ENCODE data around the gene SLC25A15.
"Not testable (repeated sequence)": the region's sequence is repeated elsewhere in the genome, so short reads cannot be mapped to it uniquely, and the experiment has no call there.

Gene SLC25A15

DNA sequence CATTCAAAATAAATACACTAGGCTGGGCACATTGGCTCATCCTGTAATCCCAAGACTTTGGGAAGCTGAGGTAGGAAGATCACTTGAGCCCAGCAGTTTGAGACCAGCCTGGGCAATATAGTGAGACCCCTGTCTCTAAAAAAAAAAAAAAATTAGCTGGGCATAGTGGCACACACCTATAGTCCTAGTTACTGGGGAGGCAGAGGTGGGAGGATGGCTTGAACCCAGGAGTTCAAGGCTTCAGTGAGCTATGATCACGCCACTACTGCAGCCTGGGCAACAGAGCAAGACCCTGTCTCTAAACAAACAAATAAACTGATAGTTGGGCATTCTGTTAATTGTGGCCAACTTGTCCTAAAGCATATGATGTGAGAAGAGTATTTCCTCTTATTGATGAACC lies 6.4 kb upstream of the SLC25A15 start:
- not testable (repeated sequence) for DNase-seq

- no peak for DNase-seq
Measured at GRCh38 chr13:40784540-40784939, 4.9 kb upstream of the SLC25A15 start.

DNA sequence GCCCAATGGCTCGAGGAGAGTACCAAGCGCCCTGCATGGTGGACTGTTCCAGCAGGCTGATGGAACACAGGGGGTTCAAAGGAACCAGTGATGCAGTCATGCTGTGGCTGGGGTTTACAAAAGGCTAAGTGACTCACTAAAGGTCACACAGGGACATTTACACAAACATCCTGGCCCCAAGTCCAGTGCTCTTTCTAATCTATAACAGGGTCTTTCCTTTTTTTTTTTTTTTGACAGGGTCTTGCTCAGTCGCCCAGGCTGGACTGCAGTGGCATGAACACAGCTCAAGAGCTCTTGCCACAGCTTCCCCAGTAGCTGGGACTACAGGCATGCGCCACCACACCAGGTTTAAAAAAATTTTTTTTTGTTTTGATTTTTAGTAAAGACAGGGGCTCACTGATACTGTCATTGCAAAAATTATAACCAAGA lies 2.8 kb upstream of the SLC25A15 start:
- DNase-seq = no peak

DNA sequence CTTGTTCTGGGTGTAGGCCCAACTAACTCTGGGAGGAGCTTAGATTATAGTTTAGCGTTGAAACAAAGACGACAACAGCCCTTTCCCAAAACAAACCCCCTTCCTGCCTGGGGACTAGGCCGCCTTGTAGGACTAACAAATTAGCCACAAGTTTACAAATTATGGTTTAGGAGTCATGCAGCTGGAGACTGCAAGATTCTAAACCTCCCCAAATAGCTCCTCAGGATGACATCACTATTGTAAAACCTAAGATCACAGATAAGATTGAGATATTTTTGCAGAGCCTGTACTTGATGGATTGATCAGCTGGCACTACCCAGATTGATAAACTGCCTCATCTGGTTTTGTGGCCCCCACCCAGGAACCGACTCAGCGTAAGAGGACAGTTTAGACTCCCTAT lies 2.3 kb upstream of the SLC25A15 start:
- no peak for DNase-seq

GRCh38 chr13:40788540-40789274 lies 704 bp upstream of the SLC25A15 start:
- DNase-seq = not testable (repeated sequence)

- DNase-seq = no peak
Measured at GRCh38 chr13:40790154-40790616, 774 bp downstream of the SLC25A15 start.

DNA sequence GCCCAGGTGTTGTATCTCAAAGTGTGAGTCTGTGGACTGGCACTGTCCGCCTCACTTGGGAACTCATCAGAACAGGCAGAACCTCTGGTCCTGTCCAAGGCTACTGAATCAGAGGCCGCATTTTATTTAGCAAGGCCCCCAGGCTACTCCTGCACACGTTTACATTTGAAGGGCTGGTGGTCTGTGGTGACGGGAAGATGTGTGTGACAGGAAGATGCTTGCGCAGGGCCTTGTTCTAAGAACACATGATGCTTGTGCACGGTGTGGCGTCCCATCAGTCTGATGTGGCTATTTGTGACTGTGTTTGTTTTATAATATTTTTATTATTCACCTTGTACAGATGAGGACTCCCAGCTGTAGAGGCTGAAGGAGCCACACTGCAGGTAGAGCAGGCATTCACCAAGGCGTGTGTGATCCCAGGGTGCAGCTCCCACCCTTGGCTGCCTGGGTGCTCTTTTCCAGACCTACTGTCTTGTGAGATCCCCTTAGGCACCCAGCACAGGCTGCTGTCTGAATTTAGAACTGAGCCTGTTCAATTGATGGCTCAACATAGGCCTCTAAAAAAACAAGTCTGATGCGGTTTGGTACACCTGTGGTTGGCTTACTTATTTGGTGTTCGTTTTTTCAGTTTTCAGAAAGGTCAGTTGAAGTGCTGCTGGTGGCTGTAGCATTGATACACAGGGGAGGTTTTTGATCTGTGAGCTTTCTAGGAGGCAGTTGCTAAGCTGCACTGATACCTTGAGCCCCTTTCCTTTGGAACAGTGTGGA lies 3.1 kb downstream of the SLC25A15 start:
- no peak for DNase-seq

DNA sequence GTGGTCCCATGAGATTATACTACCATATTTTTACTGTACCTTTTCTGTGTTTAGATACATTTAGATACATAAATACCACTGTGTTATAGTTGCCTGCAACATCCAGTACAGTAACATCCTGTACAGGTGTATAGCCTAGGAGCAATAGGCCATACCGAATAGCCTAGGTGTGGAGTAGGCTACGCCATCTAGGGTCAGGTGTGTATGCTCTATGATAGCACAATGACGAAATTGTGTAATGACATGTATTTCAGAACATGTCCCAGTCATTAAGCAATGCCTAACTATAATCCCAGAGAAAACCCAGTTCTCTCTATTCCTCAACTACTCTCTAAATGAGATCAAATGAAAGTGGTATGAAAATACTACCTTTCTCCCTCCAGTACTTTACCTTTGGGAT lies 3.9 kb downstream of the SLC25A15 start:
- no peak for DNase-seq

GRCh38 chr13:40794414-40795368 lies 5.3 kb downstream of the SLC25A15 start:
- DNase-seq = no peak

DNA sequence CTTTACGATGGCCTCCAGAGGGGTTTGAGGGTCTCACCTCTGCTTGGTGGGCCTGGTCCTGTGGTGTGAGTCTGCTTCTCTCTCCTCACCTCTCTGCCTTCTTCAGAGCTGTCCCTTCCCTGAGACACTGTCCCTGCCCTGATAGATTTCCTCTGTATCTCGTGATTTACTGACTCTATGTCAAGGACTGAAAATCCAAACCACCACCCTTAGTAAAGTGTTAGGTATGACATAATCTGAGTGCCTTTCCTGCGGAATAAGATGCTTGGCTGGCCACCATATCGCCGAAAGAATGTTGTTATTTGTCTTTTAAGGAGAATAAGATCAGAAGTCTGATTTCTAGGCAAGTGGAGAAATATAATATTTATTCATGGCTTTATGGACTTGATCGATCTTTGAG lies 7.2 kb downstream of the SLC25A15 start:
- DNase-seq = no peak

DNA sequence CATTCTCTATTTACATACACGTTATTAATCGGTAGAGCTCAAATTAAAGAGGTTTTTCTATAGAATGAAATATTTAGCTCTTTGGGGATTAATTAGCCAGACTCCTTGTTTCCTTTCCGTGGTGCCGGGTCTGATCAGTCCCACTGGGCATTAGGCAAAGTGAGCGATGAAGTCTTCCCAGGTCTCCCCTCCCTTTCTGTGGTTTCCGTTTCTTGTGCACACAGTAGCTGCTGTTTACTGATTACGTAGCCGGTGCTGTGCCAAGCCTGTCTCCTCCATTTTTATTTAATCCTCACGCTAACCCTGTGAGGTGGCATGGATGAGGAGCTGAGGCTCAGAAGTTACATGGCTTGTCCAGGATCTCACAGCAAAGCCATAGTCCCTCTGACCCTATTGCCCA lies 9.0 kb downstream of the SLC25A15 start:
- no peak for DNase-seq

- no peak for DNase-seq
Measured at GRCh38 chr13:40799508-40799907, 10.1 kb downstream of the SLC25A15 start.

DNA sequence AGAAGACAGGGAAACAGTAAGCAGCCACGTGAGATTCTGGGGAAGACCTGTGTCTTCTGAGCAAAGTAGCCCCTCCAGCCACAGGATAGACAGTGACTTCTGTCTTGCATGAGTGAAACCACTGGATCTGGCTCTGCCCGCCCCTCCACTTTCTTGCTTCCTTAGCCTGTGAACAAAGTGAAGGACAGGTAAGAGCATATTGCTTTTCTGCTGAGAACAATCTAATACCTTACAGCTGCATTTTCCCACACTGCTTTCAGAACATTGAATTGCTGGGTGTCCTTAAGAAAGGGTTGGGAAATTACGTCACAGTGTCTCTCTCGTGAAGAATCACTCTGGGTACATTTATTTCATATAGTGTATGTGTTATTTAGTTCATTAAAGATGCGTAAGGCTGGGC lies 11.1 kb downstream of the SLC25A15 start:
- DNase-seq = no peak

GRCh38 chr13:40801255-40802217 lies 12.1 kb downstream of the SLC25A15 start:
- DNase-seq = no peak

DNA sequence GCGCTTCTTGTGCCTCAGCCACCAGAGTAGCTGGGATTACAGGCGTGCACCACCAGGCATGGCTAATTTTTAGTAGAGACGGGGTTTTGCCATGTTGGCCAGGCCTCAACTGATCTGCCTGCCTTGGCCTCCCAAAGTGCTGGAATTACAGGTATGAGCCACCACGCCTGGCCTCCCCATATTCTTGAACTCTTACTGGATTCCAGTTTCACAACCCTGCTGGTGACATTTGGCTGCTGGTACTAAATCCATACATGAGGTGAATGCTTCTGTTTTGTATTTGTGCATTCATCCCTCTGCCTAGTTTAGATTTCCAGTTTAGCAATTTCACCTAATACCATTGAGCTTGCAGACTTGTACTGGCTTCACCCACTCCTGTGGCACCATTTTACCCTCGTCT lies 13.9 kb downstream of the SLC25A15 start:
- DNase-seq = no peak

GRCh38 chr13:40806241-40806640 lies 16.8 kb downstream of the SLC25A15 start:
- DNase-seq = no peak

- DNase-seq = no peak
Measured at GRCh38 chr13:40809471-40809870, 20.1 kb downstream of the SLC25A15 start.

DNA sequence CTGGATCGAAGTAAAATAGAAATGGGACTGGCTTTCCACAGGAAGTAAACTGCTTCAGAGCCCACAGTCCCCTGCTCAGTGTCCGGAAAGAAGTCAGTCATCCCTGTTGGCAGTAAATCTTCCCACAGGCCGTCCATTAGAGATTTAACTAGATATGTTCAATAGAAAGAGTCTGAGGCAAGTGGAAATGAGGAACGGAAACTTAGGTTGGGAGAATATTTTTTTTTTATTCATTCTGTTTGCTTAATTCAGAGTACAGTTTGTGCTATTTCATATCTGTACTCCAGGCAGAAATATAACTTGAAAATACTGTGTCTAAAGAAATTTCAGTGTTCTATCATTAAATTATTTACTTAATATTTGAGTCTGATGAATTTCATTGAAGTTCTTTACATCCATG lies 22.7 kb downstream of the SLC25A15 start:
- DNase-seq = no peak

DNA sequence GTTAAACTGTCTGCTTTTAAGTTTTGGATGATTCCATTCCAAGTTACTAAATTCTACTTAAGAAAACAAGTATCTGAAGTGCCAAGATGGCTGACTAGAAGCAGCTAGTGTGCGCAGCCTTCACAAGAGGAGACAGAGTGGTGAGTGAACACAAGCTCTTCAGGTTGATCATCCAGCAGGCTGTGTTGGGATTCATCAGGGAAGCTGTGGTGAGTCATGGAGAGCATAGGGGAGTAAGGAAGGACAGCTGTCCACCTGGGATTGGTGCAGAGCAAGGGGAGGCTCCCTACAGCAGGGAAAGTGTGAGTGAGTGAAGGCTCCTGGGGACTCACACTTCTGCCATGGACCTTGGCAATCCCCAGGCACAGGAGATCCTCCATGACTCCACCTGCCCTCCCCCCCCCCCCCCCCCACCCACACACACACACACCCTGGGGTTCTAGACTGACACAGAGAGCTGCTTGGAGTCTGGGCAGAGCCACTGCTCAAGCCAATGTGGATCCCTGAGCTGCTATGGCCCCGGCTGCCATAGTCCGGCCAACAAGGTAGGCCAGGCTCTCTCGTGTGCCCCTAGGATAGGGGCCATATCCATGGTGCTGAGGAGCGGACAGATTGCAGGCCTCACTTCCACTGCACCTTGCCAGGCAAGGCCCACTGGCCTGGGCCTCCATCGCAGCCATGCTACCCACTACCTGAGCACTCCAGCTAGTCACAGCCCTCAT lies 23.5 kb downstream of the SLC25A15 start:
- no peak for DNase-seq

- peak; percentile 44 for DNase-seq
Measured at GRCh38 chr13:40813667-40814454, 24.4 kb downstream of the SLC25A15 start.
